ENCODE data around the gene ITGAX.
A peak's percentile ranks its signal among the peaks of the same experiment; 100 is the strongest.

The ITGAX gene

GRCh38 chr16:31357324-31358109 lies 2.5 kb downstream of the ITGAX start:
- DNase-seq (ENCODE audit: low read depth) = peak; percentile 2
- no peak overlapping the region for H3K4me3 ChIP-seq (ENCODE audit: low read depth, low read length)
- no peak for TF ChIP-seq CTCF (conservative IDR thresholded peaks at IDR 0.05; ENCODE audit: low read depth, low read length)

- TF ChIP-seq CTCF (conservative IDR thresholded peaks at IDR 0.05; ENCODE audit: low read depth, low read length) = no peak
- DNase-seq (ENCODE audit: low read depth) = no peak
- no peak overlapping the region for H3K4me3 ChIP-seq (ENCODE audit: low read depth, low read length)
Observed at GRCh38 chr16:31360251-31360650, 5.3 kb downstream of the ITGAX start.

GRCh38 chr16:31361201-31362110 lies 6.5 kb downstream of the ITGAX start:
- no peak overlapping the region for H3K4me3 ChIP-seq (ENCODE audit: low read depth, low read length)
- no peak for TF ChIP-seq CTCF (conservative IDR thresholded peaks at IDR 0.05; ENCODE audit: low read depth, low read length)
- no peak for DNase-seq (ENCODE audit: low read depth)

GRCh38 chr16:31362476-31363405 lies 7.8 kb downstream of the ITGAX start:
- DNase-seq (ENCODE audit: low read depth) = no peak
- no peak for TF ChIP-seq CTCF (conservative IDR thresholded peaks at IDR 0.05; ENCODE audit: low read depth, low read length)
- no peak overlapping the region for H3K4me3 ChIP-seq (ENCODE audit: low read depth, low read length)

- TF ChIP-seq CTCF (conservative IDR thresholded peaks at IDR 0.05; ENCODE audit: low read depth, low read length) = no peak
- no peak overlapping the region for H3K4me3 ChIP-seq (ENCODE audit: low read depth, low read length)
- no peak for DNase-seq (ENCODE audit: low read depth)
Observed at GRCh38 chr16:31363721-31364120, 8.7 kb downstream of the ITGAX start.

- no peak overlapping the region for H3K4me3 ChIP-seq (ENCODE audit: low read depth, low read length)
- TF ChIP-seq CTCF (conservative IDR thresholded peaks at IDR 0.05; ENCODE audit: low read depth, low read length) = no peak
Observed at GRCh38 chr16:31364421-31364820, 9.4 kb downstream of the ITGAX start.

More at GRCh38 chr16:31364421-31364820, 9.4 kb downstream of the ITGAX start:
- DNase-seq (ENCODE audit: low read depth) = no peak

Measured in choroid plexus epithelial cell (primary cell).